Measurements from ENCODE around the gene NRARP.

The NRARP gene

DNA sequence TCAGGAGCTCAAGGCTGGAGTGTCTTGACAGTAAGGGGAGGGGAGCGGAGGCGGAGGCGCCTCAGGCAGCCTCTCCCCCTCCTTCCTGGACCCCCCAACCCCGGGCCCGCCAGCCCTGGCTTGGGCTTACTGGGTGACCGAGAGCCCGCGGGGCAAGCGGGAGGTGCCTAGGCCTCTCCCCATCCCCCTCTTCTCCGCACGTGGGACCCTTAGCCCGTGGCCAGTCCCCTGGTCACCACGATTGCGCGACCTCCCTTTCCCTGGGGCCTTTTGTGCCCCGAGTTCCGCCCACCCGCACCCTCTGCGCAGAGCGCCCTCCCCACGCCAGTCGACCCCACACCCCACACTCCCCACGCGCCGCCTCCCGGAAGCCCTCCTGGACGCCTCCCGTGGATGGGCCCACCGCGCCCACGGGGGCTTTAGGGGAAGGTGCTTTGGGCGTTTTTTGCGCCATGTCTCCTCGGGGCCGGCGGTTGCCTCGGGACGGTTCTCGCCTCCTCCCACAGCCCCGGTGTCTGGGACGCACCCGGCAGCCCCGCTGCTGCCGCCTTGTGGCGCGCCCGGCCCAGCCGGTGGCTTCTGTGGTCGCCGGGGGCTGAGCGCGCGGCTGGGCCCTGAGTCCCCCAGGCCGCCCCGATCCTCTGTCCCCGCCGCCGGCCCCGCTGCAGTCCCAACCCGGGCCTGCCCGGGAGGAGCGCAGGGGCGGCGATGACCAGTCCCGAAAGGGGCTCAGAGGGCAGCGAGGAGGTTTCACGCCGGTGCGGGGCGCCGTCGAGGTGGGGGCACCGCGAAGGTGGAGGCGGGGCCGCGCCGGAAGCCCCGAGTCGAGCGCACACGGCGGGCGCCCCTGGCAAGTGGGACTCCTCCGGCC lies 21.4 kb downstream of the NRARP start:
- peak overlapping the region; percentile 36 for H3K4me3 ChIP-seq (ENCODE audit: low read depth, low read length)
- DNase-seq (ENCODE audit: low read depth) = peak; percentile 28
- TF ChIP-seq, protein P1, sequence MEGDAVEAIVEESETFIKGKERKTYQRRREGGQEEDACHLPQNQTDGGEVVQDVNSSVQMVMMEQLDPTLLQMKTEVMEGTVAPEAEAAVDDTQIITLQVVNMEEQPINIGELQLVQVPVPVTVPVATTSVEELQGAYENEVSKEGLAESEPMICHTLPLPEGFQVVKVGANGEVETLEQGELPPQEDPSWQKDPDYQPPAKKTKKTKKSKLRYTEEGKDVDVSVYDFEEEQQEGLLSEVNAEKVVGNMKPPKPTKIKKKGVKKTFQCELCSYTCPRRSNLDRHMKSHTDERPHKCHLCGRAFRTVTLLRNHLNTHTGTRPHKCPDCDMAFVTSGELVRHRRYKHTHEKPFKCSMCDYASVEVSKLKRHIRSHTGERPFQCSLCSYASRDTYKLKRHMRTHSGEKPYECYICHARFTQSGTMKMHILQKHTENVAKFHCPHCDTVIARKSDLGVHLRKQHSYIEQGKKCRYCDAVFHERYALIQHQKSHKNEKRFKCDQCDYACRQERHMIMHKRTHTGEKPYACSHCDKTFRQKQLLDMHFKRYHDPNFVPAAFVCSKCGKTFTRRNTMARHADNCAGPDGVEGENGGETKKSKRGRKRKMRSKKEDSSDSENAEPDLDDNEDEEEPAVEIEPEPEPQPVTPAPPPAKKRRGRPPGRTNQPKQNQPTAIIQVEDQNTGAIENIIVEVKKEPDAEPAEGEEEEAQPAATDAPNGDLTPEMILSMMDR (conservative IDR thresholded peaks at IDR 0.05; ENCODE audit: low read depth, low read length) = peak; percentile 46

DNA sequence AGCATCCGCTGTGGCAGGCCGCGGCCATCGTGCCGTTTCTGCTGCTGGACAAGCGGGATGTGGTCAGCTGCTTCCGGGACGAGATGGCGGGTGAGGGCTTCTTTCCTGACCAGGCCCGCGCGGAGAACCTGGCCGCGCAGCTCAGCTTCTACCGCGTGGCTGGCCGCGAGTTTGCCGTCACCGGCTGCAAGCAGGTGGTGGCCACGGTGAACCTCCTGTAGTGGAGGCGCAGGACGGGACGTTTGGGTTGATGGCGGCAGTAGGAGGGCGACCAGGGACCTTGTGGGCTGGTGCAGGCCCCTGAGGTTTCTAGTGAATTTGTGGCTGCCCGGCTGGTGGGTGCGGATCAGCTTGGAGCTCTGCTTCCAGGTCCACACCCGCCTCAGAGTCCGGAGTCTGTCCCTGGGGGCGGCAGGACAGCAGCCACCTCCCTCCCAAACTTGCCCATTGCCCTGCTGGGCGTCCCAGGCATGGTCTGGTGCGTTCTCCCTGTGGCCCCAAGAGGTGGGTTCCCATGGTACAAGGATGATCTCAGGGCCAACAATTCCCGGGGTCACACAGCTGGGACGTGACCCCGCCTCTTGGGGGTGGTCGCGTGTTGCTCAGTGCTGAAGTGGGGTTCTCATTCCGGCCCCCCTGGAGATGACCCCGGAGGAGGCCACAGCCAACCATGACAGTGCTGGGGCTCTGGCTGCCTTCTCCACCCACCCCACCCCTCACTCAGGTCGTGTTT lies 22.2 kb downstream of the NRARP start:
- no peak for DNase-seq (ENCODE audit: low read depth)
- TF ChIP-seq, protein P1 (conservative IDR thresholded peaks at IDR 0.05; ENCODE audit: low read depth, low read length) = no peak
- H3K4me3 ChIP-seq (ENCODE audit: low read depth, low read length) = no peak overlapping the region

DNA sequence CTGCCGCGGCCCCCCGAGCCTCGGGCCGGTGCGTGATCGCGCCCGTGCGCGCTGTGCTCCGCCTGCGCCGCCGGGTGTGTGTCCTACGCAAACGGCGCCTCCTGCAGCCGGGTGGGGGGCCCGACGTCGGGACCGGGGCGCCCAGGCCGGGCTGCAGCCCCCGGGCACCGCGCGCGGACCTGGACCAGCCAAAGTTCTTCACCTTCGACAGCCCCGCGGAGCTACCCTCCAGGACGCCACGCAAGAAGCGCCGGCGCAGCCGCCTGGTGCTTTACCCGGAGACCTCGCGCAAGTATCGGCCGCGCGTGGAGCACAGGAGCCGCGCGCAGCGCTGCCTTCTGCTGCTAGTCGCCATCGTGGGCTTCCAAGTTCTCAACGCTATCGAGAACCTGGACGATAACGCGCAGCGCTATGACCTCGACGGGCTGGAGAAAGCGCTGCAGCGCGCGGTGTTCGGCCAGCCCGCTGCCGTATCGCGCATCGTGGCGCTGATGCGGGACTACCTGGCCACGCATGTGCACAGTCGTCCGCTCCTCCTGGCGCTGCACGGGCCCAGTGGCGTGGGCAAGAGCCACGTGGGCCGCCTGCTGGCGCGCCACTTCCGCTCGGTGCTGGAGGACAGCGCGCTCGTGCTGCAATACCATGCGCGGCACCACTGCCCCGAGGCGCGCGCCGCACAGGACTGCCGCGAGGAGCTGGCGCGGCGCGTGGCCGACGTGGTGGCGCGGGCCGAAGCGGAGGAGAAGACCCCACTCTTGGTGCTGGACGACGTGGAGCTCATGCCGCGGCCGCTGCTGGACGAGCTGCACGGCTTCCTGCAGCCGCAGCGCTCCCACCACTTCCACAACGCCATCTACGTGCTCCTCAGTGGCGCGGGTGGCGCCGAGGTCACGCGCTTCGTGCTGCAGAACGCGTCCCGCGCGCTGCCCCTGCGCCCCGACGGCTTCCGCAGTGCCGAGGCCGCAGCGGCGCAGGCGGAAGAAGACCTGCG lies 23.1 kb downstream of the NRARP start:
- no peak for DNase-seq (ENCODE audit: low read depth)
- TF ChIP-seq, protein P1 (conservative IDR thresholded peaks at IDR 0.05; ENCODE audit: low read depth, low read length) = no peak
- peak overlapping the region; percentile 67 for H3K4me3 ChIP-seq (ENCODE audit: low read depth, low read length)

DNA sequence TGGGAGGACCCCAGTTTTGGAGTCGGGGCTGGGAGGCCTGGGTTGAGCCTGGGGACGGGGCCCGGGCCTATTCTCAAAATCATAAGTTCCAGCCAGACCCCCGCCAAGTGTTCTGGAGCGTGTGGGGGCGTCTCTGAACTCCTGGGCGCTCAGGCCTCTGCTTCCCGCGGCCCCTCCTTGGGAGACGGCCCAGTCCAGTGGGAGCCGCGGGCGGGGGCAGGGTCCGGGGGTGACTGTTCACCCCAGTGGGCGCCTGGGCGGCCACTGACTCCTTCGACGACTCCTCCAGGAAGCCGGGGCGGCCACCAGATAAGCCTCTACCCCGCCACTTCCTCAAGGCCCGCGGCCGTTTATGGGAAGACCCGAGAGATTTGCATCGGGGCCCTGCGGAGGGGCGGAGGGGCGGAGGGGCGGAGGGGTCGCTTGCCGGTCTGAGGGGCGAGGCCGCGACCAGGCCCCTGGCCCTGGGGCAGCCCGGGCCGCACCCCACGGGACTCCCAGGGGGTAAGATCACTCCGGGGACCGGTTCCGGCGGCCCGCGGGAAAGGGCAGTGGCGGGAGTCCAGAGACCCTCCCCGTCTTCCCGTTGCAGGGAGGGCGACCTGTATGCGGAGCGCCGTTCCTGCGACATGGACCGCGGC lies 23.9 kb downstream of the NRARP start:
- H3K4me3 ChIP-seq (ENCODE audit: low read depth, low read length) = peak overlapping the region; percentile 67
- TF ChIP-seq, protein P1 (conservative IDR thresholded peaks at IDR 0.05; ENCODE audit: low read depth, low read length) = no peak
- DNase-seq (ENCODE audit: low read depth) = peak; percentile 14

DNA sequence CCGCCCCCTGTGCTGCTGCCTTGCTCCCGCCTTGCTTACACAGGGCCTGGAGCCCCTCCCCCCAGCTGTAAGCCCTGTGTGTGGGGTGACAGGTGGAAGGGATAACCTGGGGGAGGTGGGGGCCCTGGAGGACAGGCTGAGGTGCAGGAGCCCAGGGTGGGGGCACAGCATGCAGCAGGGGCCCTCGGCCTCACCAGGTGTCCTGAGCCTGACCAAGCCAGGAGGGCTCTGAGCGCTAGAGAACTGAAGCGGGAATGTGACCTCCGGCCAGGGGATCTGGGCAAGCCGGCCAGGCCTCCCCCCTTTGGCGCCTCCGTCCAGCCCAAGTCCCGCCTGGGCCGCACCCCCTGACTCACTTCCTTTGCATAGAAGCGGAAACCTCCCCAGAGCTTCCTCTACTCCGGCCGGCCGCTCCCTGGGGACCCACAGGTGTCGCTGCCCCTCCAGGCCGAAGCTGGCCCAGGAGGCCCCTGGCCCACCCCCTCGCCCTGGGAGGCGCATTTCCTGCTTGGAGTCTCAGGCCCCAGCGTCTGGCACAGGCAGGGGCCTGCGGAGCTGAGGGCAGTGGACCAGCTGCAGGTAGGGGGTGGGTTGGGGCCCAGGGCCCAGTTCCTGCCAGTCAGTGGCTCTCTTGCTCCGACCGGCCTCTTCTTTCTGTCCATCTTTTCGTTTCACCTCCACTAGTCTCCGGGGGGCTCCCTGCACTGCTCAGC lies 24.6 kb downstream of the NRARP start, which contains the start of gene TOR4A:
Gene TOR4A (plus strand): TSS at position 398 of the 713 bp plus-strand sequence. CDS start 964 bp downstream, outside the sequence.
- TF ChIP-seq, protein P1 (conservative IDR thresholded peaks at IDR 0.05; ENCODE audit: low read depth, low read length) = peak; percentile 15
- peak; percentile 78 for DNase-seq (ENCODE audit: low read depth)
- H3K4me3 ChIP-seq (ENCODE audit: low read depth, low read length) = peak within 1 kb of the TSS; percentile 67

All from choroid plexus epithelial cell (primary cell).